M059J (cell line): ENCODE results near the gene ARMC2. TPM values are rescaled to one million over a fixed set of nuclear protein-coding genes. Genes with fewer than 3 reads are reported as not detected.

Experiments used
- DNase-seq: peaks from one replicate; pipeline ENCODE4 v3.0.0-alpha.2; 2012; ENCODE audit warnings: low read depth
- total RNA-seq: library from RNA; depleted of rRNA; stranded (reverse); fragments of >200 nt; shearing (Covaris generic); gene quantifications from 2 replicates; pipeline ENCODE4 v1.2.3, GENCODE V29; 2014; rRNA removed

Gene ARMC2
- total RNA-seq, 1 experiment from 2014 or later = 1.7 TPM

GRCh38 chr6:109015176-109015575, 167.0 kb downstream of the ARMC2 start:
- DNase-seq = no peak

GRCh38 chr6:109019911-109020310, 171.7 kb downstream of the ARMC2 start:
- no peak for DNase-seq

GRCh38 chr6:109021870-109022269, 173.6 kb downstream of the ARMC2 start:
- DNase-seq = no peak

GRCh38 chr6:109023356-109023925, 175.2 kb downstream of the ARMC2 start:
- no peak for DNase-seq

Other genes with a start within 250 kb of the ARMC2 start
- gene SESN1, start 246.4 kb downstream of the ARMC2 start, total RNA-seq = 4.9 and 9.2 TPM in 2 replicates
- gene CEP57L1, start 247.1 kb downstream of the ARMC2 start, total RNA-seq = 51.2 and 51.3 TPM in 2 replicates